ENCODE data around the gene MUC12.
"Not testable (repeated sequence)": the region's sequence is repeated elsewhere in the genome, so short reads cannot be mapped to it uniquely, and the experiment has no call there.

Gene MUC12

GRCh38 chr7:100969066-100969615 is at the start of gene MUC12:
Gene MUC12 (plus strand): TSS chr7:100969565. CDS start chr7:100969623, 58 bp downstream.
- Histone ChIP-seq H3K36me3 (ENCODE audit: control insufficient read depth, insufficient read depth, low read length) (no peaks in the 10 kb centered on the region), H3K27ac (ENCODE audit: low read depth, low read length) (no peak within 1 kb of the TSS), H3K4me3 (ENCODE audit: low read length) (peak within 1 kb of the TSS; percentile 47), H3K9ac (ENCODE audit: low read length) (no peak within 1 kb of the TSS), H3K4me1 (ENCODE audit: control insufficient read depth, insufficient read depth, low read length) (no peaks in the 10 kb centered on the region), H3K27me3 (ENCODE audit: control insufficient read depth, insufficient read depth, low read length) (peaks cover 28% of the 10 kb centered on the region)

- H3K4me1 ChIP-seq (ENCODE audit: control insufficient read depth, insufficient read depth, low read length); H3K36me3 ChIP-seq (ENCODE audit: control insufficient read depth, insufficient read depth, low read length); H3K9ac ChIP-seq (ENCODE audit: low read length); H3K4me3 ChIP-seq (ENCODE audit: low read length); H3K27ac ChIP-seq (ENCODE audit: low read depth, low read length); H3K27me3 ChIP-seq (ENCODE audit: control insufficient read depth, insufficient read depth, low read length): not testable (repeated sequence)
These were observed 49.5 kb upstream of the MUC12 start for GRCh38 chr7:100919779-100920437.

GRCh38 chr7:100921039-100921438 is 48.3 kb upstream of the MUC12 start:
- no peak overlapping the region for H3K4me3 ChIP-seq (ENCODE audit: low read length)
- H3K36me3 ChIP-seq (ENCODE audit: control insufficient read depth, insufficient read depth, low read length) = no peaks in the 10 kb centered on the region
- H3K27me3 ChIP-seq (ENCODE audit: control insufficient read depth, insufficient read depth, low read length) = no peaks in the 10 kb centered on the region
- H3K4me1 ChIP-seq (ENCODE audit: control insufficient read depth, insufficient read depth, low read length) = no peaks in the 10 kb centered on the region
- no peak overlapping the region for H3K27ac ChIP-seq (ENCODE audit: low read depth, low read length)
- no peak overlapping the region for H3K9ac ChIP-seq (ENCODE audit: low read length)

GRCh38 chr7:100923616-100924015 is 45.7 kb upstream of the MUC12 start:
- H3K4me1 ChIP-seq (ENCODE audit: control insufficient read depth, insufficient read depth, low read length); H3K9ac ChIP-seq (ENCODE audit: low read length); H3K4me3 ChIP-seq (ENCODE audit: low read length); H3K27me3 ChIP-seq (ENCODE audit: control insufficient read depth, insufficient read depth, low read length); H3K36me3 ChIP-seq (ENCODE audit: control insufficient read depth, insufficient read depth, low read length); H3K27ac ChIP-seq (ENCODE audit: low read depth, low read length): not testable (repeated sequence)

- Histone ChIP-seq H3K9ac (ENCODE audit: low read length) (no peak overlapping the region), H3K4me3 (ENCODE audit: low read length) (no peak overlapping the region), H3K36me3 (ENCODE audit: control insufficient read depth, insufficient read depth, low read length) (no peaks in the 10 kb centered on the region), H3K4me1 (ENCODE audit: control insufficient read depth, insufficient read depth, low read length) (no peaks in the 10 kb centered on the region), H3K27me3 (ENCODE audit: control insufficient read depth, insufficient read depth, low read length) (no peaks in the 10 kb centered on the region), H3K27ac (ENCODE audit: low read depth, low read length) (no peak overlapping the region)
These were observed 39.6 kb upstream of the MUC12 start for GRCh38 chr7:100929808-100930174.

- H3K27me3 ChIP-seq (ENCODE audit: control insufficient read depth, insufficient read depth, low read length) = no peaks in the 10 kb centered on the region
- H3K27ac ChIP-seq (ENCODE audit: low read depth, low read length) = no peak overlapping the region
- H3K4me3 ChIP-seq (ENCODE audit: low read length) = no peak overlapping the region
- no peak overlapping the region for H3K9ac ChIP-seq (ENCODE audit: low read length)
- H3K36me3 ChIP-seq (ENCODE audit: control insufficient read depth, insufficient read depth, low read length) = no peaks in the 10 kb centered on the region
- H3K4me1 ChIP-seq (ENCODE audit: control insufficient read depth, insufficient read depth, low read length) = no peaks in the 10 kb centered on the region
These were observed 35.6 kb upstream of the MUC12 start for GRCh38 chr7:100933734-100934133.

GRCh38 chr7:100935381-100935780 is 34.0 kb upstream of the MUC12 start:
- H3K4me3 ChIP-seq (ENCODE audit: low read length); H3K27ac ChIP-seq (ENCODE audit: low read depth, low read length); H3K27me3 ChIP-seq (ENCODE audit: control insufficient read depth, insufficient read depth, low read length); H3K4me1 ChIP-seq (ENCODE audit: control insufficient read depth, insufficient read depth, low read length); H3K36me3 ChIP-seq (ENCODE audit: control insufficient read depth, insufficient read depth, low read length); H3K9ac ChIP-seq (ENCODE audit: low read length): not testable (repeated sequence)

- H3K9ac ChIP-seq (ENCODE audit: low read length); H3K4me1 ChIP-seq (ENCODE audit: control insufficient read depth, insufficient read depth, low read length); H3K4me3 ChIP-seq (ENCODE audit: low read length); H3K36me3 ChIP-seq (ENCODE audit: control insufficient read depth, insufficient read depth, low read length); H3K27me3 ChIP-seq (ENCODE audit: control insufficient read depth, insufficient read depth, low read length); H3K27ac ChIP-seq (ENCODE audit: low read depth, low read length): not testable (repeated sequence)
These were observed 33.2 kb upstream of the MUC12 start for GRCh38 chr7:100936167-100936566.

- Histone ChIP-seq H3K27ac (ENCODE audit: low read depth, low read length) (no peak overlapping the region), H3K27me3 (ENCODE audit: control insufficient read depth, insufficient read depth, low read length) (no peaks in the 10 kb centered on the region), H3K36me3 (ENCODE audit: control insufficient read depth, insufficient read depth, low read length) (no peaks in the 10 kb centered on the region), H3K4me1 (ENCODE audit: control insufficient read depth, insufficient read depth, low read length) (no peaks in the 10 kb centered on the region), H3K4me3 (ENCODE audit: low read length) (no peak overlapping the region), H3K9ac (ENCODE audit: low read length) (no peak overlapping the region)
These were observed 27.2 kb upstream of the MUC12 start for GRCh38 chr7:100942045-100942774.

- Histone ChIP-seq H3K4me1 (ENCODE audit: control insufficient read depth, insufficient read depth, low read length) (no peaks in the 10 kb centered on the region), H3K9ac (ENCODE audit: low read length) (no peak overlapping the region), H3K27me3 (ENCODE audit: control insufficient read depth, insufficient read depth, low read length) (peaks cover under 1% of the 10 kb centered on the region), H3K36me3 (ENCODE audit: control insufficient read depth, insufficient read depth, low read length) (no peaks in the 10 kb centered on the region), H3K4me3 (ENCODE audit: low read length) (no peak overlapping the region), H3K27ac (ENCODE audit: low read depth, low read length) (no peak overlapping the region)
These were observed 25.7 kb upstream of the MUC12 start for GRCh38 chr7:100943693-100944092.

- H3K4me3 ChIP-seq (ENCODE audit: low read length) = no peak overlapping the region
- no peaks in the 10 kb centered on the region for H3K4me1 ChIP-seq (ENCODE audit: control insufficient read depth, insufficient read depth, low read length)
- H3K27ac ChIP-seq (ENCODE audit: low read depth, low read length) = no peak overlapping the region
- no peaks in the 10 kb centered on the region for H3K36me3 ChIP-seq (ENCODE audit: control insufficient read depth, insufficient read depth, low read length)
- peaks cover 2% of the 10 kb centered on the region for H3K27me3 ChIP-seq (ENCODE audit: control insufficient read depth, insufficient read depth, low read length)
- no peak overlapping the region for H3K9ac ChIP-seq (ENCODE audit: low read length)
These were observed 25.2 kb upstream of the MUC12 start for GRCh38 chr7:100944138-100944537.

GRCh38 chr7:100946111-100946510 is 23.3 kb upstream of the MUC12 start:
- H3K27me3 ChIP-seq (ENCODE audit: control insufficient read depth, insufficient read depth, low read length) = peaks cover 8% of the 10 kb centered on the region
- no peak overlapping the region for H3K27ac ChIP-seq (ENCODE audit: low read depth, low read length)
- no peak overlapping the region for H3K9ac ChIP-seq (ENCODE audit: low read length)
- H3K4me3 ChIP-seq (ENCODE audit: low read length) = no peak overlapping the region
- H3K36me3 ChIP-seq (ENCODE audit: control insufficient read depth, insufficient read depth, low read length) = no peaks in the 10 kb centered on the region
- H3K4me1 ChIP-seq (ENCODE audit: control insufficient read depth, insufficient read depth, low read length) = no peaks in the 10 kb centered on the region
